ENCODE data around the gene CIDEB. TPM values are rescaled to one million over a fixed set of nuclear protein-coding genes. Genes with fewer than 3 reads are reported as not detected.

The CIDEB gene
- polyA plus RNA-seq, 3 donors: 36.4 to 126 (median 63.8) TPM

DNA sequence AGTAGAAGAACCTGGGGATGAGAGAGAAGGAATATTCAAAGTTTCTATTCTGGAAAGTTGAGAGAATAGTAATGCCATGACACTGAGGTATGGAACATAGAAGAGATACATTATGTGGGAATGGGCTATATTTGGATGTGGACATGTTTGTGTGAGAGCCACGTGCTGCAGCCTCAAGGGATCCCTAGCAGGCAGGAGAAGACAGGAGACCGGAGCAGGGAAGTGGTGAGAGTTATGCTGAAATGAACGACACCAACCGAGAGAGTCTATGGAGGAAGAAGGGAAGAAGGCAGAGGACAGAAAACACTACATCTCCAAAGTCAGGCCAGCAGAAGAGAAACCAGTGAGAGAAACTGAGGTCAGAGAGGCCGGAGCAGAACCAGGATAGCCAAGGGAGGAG, 42.0 kb upstream of the CIDEB start:
- Histone ChIP-seq H3K4me1 (ENCODE audit: control insufficient read depth in 1 of 2, insufficient read depth in 2 of 2, low read length in 2 of 2) (peaks cover 6 to 7% of the 10 kb centered on the region in 2 donors), H3K27ac (ENCODE audit: low read depth in 1 of 2, low read length in 2 of 2) (no peak overlapping the region), H3K27me3 (ENCODE audit: control insufficient read depth in 2 of 2, insufficient read depth in 2 of 2, low read length in 2 of 2) (peaks cover 3 to 9% of the 10 kb centered on the region in 2 donors), H4K20me1 (ENCODE audit: insufficient read depth, low read length) (no peaks in the 10 kb centered on the region), H3K79me2 (ENCODE audit: insufficient read depth, low read length) (no peaks in the 10 kb centered on the region), H3K9ac (ENCODE audit: insufficient read depth, low read length, poor library complexity, severe bottlenecking) (no peak overlapping the region), H3K4me3 (replicated peaks in 1 of 3; ENCODE audit: low read depth in 2 of 3, low read length in 3 of 3) (no peak overlapping the region), H2AFZ (ENCODE audit: insufficient read depth, low read depth, low read length, poor library complexity, severe bottlenecking) (no peak overlapping the region), H3K9me3 (replicated peaks in 1 of 2; ENCODE audit: control insufficient read depth in 1 of 2, insufficient read depth in 1 of 2, low read length in 2 of 2) (no peaks in the 10 kb centered on the region), H3K36me3 (replicated peaks in 1 of 2; ENCODE audit: control insufficient read depth in 1 of 2, insufficient read depth in 2 of 2, low read length in 2 of 2) (no peaks in the 10 kb centered on the region), H3K4me2 (replicated peaks; ENCODE audit: extremely low read depth, low read length, poor library complexity, severe bottlenecking) (no peak overlapping the region)
- Mint-ChIP-seq H3K4me3 (no peak overlapping the region), H3K4me1 (peaks cover 14% of the 10 kb centered on the region), H3K9me3 (peaks cover 0 to 1% (median 0%) of the 10 kb centered on the region in 7 donors), H3K36me3 (no peaks in the 10 kb centered on the region), H3K27me3 (ENCODE audit: low read depth in 3 of 3) (peaks cover 4 to 24% (median 22%) of the 10 kb centered on the region in 3 donors), H3K27ac (no peak overlapping the region)
- intact Hi-C loops (cut with micrococcal nuclease): no loop called here
- no peak for DNase-seq
- TF ChIP-seq CTCF (IDR thresholded peaks at IDR 0.05): no peak
- WGBS (ENCODE audit: insufficient coverage): 67% methylated on average over 1 of the region's 5 CpGs

- intact Hi-C loops (cut with micrococcal nuclease): no loop called here
- Mint-ChIP-seq H3K4me1 (peaks cover 9% of the 10 kb centered on the region), H3K9me3 (peaks cover 0 to 1% (median 0%) of the 10 kb centered on the region in 7 donors), H3K4me3 (no peak overlapping the region), H3K27ac (no peak overlapping the region), H3K36me3 (no peaks in the 10 kb centered on the region), H3K27me3 (ENCODE audit: low read depth in 3 of 3) (peaks cover 5 to 24% (median 22%) of the 10 kb centered on the region in 3 donors)
- Histone ChIP-seq H3K4me3 (replicated peaks in 1 of 3; ENCODE audit: low read depth in 2 of 3, low read length in 3 of 3) (no peak overlapping the region), H4K20me1 (ENCODE audit: insufficient read depth, low read length) (no peaks in the 10 kb centered on the region), H3K27ac (ENCODE audit: low read depth in 1 of 2, low read length in 2 of 2) (no peak overlapping the region), H3K27me3 (ENCODE audit: control insufficient read depth in 2 of 2, insufficient read depth in 2 of 2, low read length in 2 of 2) (peaks cover 3 to 9% of the 10 kb centered on the region in 2 donors), H3K9ac (ENCODE audit: insufficient read depth, low read length, poor library complexity, severe bottlenecking) (no peak overlapping the region), H3K79me2 (ENCODE audit: insufficient read depth, low read length) (no peaks in the 10 kb centered on the region), H3K4me2 (replicated peaks; ENCODE audit: extremely low read depth, low read length, poor library complexity, severe bottlenecking) (no peak overlapping the region), H3K9me3 (replicated peaks in 1 of 2; ENCODE audit: control insufficient read depth in 1 of 2, insufficient read depth in 1 of 2, low read length in 2 of 2) (no peaks in the 10 kb centered on the region), H2AFZ (ENCODE audit: insufficient read depth, low read depth, low read length, poor library complexity, severe bottlenecking) (no peak overlapping the region), H3K36me3 (replicated peaks in 1 of 2; ENCODE audit: control insufficient read depth in 1 of 2, insufficient read depth in 2 of 2, low read length in 2 of 2) (no peaks in the 10 kb centered on the region), H3K4me1 (ENCODE audit: control insufficient read depth in 1 of 2, insufficient read depth in 2 of 2, low read length in 2 of 2) (no peaks in the 10 kb centered on the region)
- DNase-seq: no peak
- TF ChIP-seq CTCF (IDR thresholded peaks at IDR 0.05): no peak
- WGBS (ENCODE audit: insufficient coverage): 100% methylated on average over 2 of the region's 2 CpGs
Measured at GRCh38 chr14:24348186-24348585, 40.4 kb upstream of the CIDEB start.
